HG02610 (cell line): ENCODE measurements around the gene DDC.
"Not testable (repeated sequence)": the region's sequence is repeated elsewhere in the genome, so short reads cannot be mapped to it uniquely, and the experiment has no call there.

Experiments
- ATAC-seq: cut with Tn5 transposase; IDR thresholded peaks from one replicate; pipeline ENCODE4 v1.9.1; 2021; ENCODE audit warnings: mild to moderate bottlenecking, moderate library complexity; ENCODE audit not compliant: unreplicated experiment

Gene DDC

DNA sequence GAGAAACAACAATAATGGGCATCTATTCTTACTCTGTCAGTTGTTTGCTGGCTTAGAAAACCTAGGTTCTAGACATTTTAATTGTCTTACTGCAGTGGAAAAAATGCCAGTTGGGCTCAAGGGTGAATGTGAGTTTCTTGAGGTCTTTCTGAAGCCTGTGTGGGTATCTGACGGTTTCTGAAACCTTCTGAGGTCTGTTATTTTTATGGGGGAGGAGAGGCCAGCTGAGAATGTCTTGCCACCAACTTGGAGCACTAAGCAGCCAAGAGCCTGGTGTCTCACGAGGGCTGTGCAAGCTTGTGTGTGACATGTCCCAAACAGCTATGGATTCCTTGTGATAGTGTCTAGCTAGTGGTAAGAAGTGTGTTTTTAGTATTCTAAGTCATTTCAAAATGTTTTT is 24.2 kb upstream of the DDC start:
- ATAC-seq = no peak

DNA sequence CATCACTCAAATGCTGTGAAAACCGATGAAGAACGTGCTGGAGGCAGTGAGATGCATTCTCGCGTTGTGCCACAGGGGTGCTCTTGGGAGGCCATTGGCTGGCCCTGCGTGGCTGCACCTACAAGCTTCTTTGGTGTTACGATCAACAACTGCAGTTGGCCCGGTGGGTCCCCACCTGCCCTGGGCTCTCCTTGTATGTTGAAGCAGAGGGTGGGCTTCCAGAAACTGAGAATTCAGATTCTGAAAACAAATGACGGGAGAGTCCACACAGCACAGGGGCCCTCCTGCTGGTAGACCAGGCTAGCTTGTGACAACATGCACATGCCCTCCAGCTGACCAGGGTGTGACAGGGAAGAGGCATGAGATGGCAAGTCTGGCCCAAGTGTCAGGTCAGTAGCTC is 23.7 kb upstream of the DDC start:
- ATAC-seq = no peak

DNA sequence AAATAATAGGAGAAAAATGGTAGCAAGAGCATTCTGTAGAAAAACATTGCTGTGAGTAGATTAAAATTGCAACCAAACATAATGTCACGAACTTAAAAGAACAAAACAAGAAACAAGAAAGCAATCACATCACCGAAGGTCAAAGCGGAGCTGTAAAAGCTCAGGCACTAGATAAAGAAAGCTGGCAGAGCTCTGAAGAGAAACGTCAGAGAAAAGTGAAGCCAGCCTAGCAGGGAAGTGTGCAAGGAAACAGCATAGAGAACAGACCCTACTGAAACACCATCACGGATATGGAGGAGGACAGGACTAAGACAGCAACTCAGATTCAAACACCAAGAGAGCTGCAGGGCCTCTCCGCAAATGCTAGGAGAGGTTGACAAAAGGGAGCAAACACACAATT is 22.5 kb upstream of the DDC start:
- no peak for ATAC-seq

DNA sequence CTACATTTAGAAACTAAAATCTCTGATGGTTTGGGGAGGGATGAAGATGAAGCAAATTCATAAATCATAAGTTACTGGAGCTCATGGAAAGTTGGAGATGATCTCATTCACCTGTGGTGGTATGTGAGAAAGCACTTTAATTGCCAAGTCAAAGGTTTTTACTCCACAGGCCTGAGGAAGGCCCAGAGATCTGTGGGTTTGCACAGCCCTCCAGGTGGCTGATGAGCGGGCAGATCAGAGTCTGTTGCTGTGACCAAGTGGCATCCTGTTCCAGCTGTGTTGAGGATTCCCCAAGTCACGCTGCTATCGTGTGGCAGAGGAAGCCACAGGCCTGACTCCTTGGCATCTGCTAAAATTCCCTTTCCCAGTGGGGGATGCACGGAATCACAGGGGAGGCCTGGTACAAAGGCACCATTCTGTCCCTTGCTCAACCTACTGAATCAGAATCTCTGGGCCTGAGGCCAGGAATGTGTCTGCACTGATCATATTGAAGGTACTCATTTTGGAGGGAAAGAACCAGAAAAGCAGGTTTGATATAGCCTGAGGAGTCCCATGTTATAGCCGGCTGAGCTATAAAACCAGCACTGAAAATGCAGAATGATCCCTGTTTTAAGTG is 19.7 kb upstream of the DDC start:
- no peak for ATAC-seq

DNA sequence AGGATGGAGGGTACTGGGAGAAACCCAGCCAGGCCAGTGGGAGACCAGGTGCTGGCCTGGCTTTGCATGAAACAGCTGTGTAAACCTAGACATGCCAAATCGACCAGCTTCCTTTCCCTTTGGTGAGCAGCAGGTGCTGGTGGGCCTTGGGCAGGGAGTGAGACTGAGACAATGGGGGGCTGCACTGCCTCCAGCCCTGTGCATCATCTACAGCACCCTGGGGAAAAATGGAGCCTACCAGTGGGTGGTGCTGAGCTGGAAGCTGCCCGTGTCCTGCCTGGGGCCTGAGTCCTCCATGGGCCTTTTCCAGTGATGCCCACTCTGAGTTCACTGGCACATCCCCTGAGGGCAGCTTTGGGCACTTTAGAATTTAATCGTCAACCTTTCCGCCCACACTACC is 19.2 kb upstream of the DDC start:
- no peak for ATAC-seq

DNA sequence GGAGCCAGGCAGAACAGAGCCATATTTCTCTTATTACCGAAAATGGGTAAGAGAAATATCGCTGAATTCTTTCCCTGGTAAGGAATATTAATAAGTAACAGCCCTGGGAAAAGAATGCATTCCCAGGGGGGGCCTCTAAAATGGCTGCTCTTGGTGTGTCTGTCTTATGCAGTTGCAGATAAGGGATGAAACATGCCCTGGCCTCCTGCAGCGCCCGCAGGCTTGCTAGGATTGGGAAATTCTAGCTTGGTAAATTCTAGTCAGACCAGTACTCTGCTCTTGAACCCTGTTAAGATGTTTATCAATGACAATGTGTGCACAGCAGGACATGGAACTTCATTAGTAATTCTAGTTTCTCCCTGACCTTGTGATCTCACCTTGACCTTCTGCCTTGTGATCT is 18.1 kb upstream of the DDC start:
- ATAC-seq = not testable (repeated sequence)

DNA sequence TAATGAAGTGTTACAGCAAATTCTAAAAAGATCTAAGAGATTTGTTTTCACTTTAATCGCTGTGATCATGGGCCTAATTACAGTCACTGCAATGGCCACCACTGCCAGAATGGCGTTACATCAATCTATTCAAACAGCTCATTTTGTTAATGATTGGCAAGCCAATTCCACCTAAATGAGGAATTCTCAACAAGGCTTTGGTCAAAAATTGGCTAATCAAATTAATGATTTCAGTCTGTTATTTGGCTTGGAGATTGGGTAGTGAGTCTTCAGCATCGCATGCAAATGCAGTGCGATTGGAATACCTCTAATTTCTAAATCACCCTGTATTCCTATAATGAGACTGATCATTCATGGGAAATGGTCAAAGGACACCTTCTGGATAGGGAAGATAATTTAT is 17.1 kb upstream of the DDC start:
- ATAC-seq = not testable (repeated sequence)

DNA sequence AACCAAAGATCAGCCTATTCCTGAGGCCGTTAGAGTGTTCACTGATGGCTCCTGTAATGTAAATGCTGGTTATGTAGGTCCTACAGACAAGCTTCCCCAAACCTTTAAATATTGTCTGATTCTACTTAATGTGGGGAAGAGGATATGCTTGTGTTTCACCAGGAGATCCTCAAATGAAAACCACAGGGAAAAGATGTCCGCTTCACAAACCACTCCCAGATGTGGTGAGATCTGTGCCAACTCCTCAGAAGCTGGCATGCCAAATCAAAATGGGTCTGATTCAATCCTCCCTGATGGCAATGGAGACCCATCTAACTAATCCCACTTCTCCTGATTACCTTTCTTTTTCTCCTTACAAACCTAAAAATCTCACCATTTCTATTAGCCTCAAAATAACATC is 15.5 kb upstream of the DDC start:
- ATAC-seq = not testable (repeated sequence)

DNA sequence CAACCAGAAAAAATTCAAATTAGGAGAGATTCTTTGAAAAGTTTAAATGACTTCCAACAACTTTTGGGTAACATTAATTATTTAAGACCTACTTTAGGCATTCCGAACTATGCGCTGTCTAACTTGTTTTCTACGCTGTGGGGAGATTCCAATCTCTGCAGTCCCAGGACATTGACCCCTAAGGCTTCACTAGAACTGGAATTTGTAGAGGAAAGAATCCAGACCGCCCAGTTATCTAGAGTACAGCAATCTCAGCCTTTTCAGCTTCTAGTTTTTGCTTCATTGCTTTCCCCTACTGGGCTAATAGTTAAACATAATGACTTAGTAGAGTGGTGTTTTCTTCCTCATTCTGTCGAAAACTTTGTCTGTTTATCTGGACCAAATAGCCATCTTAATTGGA is 14.9 kb upstream of the DDC start:
- ATAC-seq = no peak

DNA sequence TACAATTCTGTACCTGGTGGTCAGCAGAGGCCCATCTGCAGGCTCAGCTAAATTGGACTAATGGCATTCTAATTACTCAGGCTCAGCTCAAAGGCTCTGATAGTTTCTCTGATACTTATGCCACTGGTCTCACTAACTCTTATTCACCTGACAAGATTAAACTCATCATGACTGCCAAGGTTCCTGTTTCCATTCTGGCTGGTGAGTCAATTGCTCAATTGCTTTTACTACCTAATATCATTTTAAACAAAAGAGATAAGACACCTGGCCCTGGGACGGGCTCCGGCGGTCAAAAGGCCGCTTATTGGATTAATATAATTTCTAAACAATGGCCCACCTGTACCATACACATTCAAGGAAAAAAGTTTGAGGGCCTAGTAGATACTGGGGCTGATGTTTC is 12.9 kb upstream of the DDC start:
- not testable (repeated sequence) for ATAC-seq

DNA sequence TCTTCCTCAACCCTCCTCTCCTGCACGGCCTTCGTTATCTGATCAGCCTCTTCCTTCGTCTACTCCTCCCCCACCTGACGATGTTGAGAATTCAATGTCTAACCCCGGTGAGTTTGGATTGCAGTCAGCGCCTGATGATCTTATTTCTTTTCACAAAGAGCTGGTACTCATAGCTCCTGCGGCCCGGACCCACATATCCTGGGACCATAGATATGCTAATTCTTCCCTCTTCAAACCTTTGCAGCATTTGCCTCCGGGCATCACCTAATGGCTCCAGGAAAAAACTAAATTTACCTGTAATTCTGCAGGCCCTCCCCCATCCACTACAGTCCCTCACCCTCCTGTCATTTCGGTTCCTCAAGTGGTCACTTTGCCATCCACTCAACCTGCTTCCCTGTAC is 12.4 kb upstream of the DDC start:
- ATAC-seq = no peak

DNA sequence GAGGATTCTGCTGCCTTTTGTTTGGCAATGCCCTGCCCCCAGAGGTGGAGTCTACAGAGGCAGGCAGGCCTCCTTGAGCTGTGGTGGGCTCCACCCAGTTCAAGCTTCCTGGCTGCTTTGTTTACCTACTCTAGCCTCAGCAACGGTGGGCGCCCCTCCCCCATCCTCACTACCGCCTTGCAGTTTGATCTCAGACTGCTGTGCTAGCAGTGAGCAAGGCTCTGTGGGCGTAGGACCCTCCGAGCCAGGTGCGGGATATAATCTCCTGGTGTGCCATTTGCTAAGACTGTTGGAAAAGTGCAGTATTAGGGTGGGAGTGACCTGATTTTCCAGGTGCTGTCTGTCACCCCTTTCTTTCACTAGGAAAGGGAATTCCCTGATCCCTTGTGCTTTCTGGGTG is 11.2 kb upstream of the DDC start:
- not testable (repeated sequence) for ATAC-seq

DNA sequence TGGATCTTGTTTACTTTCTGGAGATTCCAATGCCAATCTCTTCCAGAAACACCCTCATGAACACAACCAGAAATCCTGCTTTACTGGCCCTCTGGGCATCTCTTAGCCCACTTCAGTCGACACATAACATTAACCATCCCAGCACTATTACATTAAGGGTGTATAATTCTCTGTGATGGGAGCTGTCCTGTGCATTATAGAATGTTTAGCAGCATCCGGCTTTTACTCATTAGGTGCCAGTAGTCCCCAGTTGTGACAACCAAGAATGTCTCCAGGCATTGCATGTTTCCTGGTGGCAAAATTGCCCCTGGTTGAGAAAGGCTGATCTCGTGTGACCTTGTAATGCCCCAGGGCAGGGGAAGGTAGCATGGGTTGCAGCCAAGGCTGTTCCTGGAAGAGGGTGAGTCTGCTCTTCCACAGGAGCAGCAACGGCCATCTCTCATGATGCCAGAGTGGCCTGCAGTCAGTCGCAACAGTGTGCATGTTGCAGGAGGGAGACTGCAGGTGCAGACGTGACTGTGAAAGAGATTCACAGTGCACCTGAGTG is 2.6 kb upstream of the DDC start:
- no peak for ATAC-seq

DNA sequence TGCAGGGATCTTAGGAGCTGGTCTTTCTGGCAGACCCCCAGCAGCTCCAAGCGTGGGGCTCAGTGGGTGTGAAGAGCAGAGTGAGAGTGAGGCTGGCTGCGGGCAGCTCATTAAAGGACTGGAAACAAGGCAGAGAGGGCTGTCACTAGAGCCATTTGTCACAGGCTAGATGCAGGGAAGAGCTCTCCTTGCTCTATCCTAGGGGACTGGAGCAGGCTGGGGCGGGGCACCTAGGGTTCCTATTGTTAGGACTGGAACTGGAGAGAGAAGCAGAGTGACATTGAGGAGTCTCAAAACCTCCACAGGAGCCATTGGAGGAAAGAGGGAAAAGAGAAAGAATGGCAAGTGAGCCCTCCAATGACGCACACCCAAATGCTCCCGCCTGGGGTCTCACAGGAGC is 772 bp upstream of the DDC start:
- ATAC-seq = no peak

DNA sequence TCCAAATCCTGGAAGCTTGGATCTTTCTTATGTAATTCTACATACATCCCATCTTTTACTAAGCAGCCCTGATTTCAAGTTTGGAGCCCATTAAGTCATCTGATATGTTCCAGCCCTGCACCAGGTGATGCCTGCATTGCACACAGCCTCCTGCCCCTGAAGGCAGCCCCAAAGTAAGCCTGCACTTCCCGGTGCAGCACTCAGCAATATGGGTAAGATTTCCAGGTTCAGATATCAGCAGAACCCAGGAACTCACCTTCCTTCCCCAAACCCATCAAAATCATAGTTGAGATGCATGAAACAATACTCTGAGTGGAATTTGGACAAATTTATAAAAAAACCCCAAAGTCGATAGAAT is 333 bp upstream of the DDC start:
- no peak for ATAC-seq

DNA sequence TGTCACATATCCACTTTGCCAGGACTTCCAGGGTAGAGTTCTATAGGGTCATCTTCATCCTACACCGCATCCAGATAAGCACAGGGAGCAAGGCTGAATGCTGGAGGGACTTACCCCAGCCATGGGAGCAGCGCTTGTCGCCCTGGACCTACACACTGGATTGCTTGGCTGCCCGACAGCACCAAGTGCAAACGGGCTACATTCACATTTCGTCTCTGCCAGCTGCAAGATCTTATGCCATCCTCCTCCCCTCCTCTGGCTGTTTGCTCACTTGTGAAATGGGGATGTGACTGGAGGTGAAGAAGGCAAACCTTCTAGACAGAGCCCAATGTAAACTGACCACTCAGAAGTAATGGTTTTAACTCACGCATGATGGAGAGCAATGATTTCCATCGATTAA is 1.0 kb downstream of the DDC start:
- no peak for ATAC-seq

DNA sequence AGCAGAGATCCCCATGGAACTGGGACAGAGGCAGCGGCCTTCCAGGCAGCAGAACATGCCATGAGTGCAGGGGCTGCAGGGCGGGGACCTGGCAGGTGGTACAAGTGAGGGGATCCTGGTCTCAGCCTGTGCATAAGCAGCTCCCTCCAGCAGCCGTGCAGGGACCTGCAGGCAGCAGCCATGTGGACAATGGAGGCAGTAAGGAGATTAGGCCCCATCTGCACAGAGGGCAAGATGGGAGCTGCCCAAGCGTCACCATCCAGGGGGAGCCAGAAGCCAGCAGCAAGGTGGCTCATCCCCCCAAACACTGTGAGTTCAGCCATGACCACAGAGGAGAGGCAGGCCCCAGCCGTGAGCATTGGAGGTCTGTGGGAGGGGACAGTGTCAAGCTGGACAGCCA is 3.1 kb downstream of the DDC start:
- ATAC-seq = no peak

DNA sequence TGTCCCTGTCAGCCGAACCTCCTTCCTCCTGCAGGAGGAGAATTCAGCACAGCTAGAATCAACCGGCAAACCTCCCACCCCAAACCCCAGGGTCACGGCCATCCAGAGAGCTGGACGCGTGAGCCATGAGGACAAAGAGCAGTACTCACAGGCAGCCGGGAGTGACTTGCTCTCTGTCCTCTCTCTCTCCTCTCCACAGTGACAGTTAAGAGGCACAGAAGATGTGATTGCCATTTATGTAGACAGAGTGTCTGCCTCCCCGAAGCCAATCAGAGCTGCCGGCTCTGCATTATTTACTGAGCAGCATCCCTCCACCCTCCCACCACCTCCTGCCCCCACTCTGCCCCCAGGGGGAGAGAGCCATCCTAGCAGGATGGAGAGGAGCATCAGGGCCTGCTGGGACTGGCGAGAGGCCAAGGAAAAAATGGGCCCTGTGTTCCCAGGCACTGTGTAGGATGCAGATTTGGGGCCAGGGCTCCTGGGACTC is 4.3 kb downstream of the DDC start:
- ATAC-seq = no peak

DNA sequence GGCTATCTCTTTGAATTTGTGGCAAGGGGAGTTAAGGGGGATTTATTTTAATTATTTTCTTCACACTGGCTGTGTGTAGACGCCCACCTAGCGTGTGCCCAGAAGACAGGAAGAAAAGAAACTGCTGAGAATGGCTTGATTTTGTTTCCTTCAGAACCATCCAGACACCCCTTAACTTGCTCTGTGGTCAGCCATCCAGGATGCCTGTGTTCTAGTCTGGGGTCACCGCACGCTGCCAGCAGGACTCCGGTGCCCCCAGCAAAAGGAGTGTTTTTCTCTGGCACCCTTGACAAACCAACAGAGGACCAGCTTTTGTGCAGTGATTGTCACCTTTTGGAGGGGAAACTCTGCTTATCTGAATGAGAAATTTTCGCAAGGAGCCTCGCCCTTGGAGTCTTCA is 5.3 kb downstream of the DDC start:
- no peak for ATAC-seq

DNA sequence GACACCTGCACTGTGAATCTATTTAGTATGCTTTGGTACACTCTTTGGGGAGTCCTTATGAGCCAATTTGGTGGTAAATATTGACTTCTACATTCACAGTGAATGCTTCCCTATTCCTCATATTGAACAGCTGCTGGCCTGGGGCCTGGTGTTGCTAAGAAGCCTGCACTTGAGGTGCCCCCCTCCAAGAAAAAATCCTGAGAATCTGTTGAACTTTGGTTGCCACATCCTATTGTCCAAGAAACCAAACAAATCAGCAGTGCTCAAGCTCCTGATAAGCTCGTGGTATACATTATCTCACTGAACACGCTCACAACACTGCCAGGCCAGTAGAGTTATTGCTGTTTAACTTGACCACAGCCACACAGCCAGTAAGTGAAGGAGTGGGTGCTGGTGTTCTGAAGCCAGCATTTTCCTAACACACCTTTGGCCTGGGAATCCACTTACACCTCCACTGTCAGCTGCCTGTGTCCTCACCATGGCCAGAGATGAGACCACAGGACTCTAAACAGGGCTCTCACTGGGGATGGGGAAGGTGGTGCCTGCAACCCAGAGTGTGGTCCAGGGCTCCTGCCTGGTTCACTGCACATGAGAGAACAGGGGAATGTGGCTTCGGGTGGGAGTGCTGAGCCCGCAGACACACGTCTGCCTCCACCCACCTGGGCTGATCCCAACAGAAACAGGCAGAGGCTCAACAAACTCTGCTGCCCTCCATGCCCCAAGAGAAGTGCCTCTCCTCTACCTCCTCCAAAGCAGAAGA is 6.7 kb downstream of the DDC start:
- ATAC-seq = no peak

DNA sequence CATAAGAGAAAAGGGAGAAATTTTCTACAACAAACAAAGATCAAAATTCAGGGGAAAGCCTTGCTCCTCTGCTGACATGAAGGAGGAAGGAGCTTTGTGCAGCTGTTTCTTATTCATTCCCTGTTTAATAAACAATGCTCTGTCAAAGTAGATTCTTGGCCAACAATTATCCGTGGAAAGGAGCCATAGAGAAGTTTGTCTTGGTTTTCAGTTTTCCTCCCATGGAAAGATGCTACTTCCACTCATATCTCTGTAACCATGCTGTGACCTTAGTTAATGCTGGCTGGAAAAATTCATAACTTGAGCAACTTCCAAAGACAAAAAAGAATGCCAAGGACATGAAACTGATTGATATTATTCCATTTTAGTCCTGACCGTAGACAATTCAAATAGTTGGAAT is 8.1 kb downstream of the DDC start:
- no peak for ATAC-seq

DNA sequence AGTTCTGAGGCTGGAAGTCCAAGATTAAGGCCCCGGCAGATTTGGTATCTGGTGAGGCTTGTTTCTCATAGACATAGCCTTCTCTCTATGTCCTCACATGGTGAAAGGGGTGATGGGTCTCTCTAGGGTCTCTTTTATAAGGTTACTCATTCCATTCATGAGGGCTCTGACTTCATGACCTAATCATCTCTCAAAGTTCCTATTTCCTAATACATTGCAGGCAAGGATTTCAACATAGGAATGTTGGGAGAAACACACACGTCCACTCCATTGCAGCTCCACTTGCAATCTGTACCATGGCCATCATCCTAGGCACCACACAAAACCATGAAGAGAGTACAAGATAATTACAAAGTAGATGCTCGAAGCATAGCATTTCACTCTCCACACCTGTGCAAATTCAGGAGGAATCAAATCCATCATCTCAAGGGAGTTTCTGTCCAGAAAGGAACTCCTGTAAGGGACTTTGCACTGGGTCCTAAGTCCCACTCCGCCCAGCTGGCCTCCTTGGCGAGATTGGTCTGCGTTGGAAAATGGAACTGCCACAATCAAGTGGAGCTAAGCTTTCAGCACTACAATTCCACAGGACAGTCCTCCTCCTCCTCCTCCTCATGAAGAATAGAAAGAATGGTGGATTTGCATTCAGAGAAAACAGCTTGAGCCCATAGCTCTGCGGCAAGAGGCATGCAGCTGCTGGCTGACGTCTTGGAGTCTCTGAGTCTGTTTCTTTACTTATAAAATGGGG is 8.8 kb downstream of the DDC start:
- ATAC-seq = no peak
